WTC11 (cell line): ENCODE measurements around the gene EME2.

Experiments used
- CTCF ChIP-seq: fragments of 200-600 bp; IDR thresholded peaks from 2 replicates; pipeline ENCODE4 v1.8.0; 2022; ENCODE audit warnings: antibody characterized with exemption
- ESRRA ChIP-seq: sonication (generic); formaldehyde crosslinking; IDR thresholded peaks from 2 replicates; pipeline ENCODE4 v1.8.1; 2022; ENCODE audit warnings: mild to moderate bottlenecking, missing genetic modification reagents, borderline replicate concordance
- HMGXB4 ChIP-seq: sonication (generic); formaldehyde crosslinking; IDR thresholded peaks from 2 replicates; pipeline ENCODE4 v1.8.1; 2023; ENCODE audit warnings: mild to moderate bottlenecking, moderate library complexity, missing genetic modification reagents
- KAT7 ChIP-seq: sonication (generic); formaldehyde crosslinking; IDR thresholded peaks from 2 replicates; pipeline ENCODE4 v1.8.1; 2023; ENCODE audit warnings: missing genetic modification reagents, mild to moderate bottlenecking, borderline replicate concordance
- PRRX2 ChIP-seq: fragments of 250-450 bp; sonication (Bioruptor Pico); IDR thresholded peaks from 2 replicates; pipeline ENCODE4 v1.8.0; 2021; ENCODE audit warnings: mild to moderate bottlenecking
- USF2 ChIP-seq: sonication (generic); formaldehyde crosslinking; IDR thresholded peaks from 2 replicates; pipeline ENCODE4 v1.8.1; 2023; ENCODE audit warnings: mild to moderate bottlenecking, missing genetic modification reagents, moderate library complexity
- ZBTB43 ChIP-seq: sonication (generic); formaldehyde crosslinking; IDR thresholded peaks from 2 replicates; pipeline ENCODE4 v1.8.1; 2023; ENCODE audit warnings: mild to moderate bottlenecking, missing genetic modification reagents
- ZMAT4 ChIP-seq: fragments of 250-450 bp; sonication (Bioruptor Pico); IDR thresholded peaks from 2 replicates; pipeline ENCODE4 v1.9.0; 2021; ENCODE audit warnings: mild to moderate bottlenecking
- ZNF138 ChIP-seq: sonication (generic); formaldehyde crosslinking; conservative IDR thresholded peaks from 2 replicates; pipeline ENCODE4 v1.8.1; 2022; ENCODE audit warnings: mild to moderate bottlenecking, moderate library complexity, missing genetic modification reagents
- ZNF263 ChIP-seq: sonication (generic); formaldehyde crosslinking; IDR thresholded peaks from 2 replicates; pipeline ENCODE4 v1.8.1; 2022; ENCODE audit warnings: low read depth, mild to moderate bottlenecking, moderate library complexity, missing genetic modification reagents
- ZNF512 ChIP-seq: sonication (generic); formaldehyde crosslinking; IDR thresholded peaks from 2 replicates; pipeline ENCODE4 v1.8.1; 2022; ENCODE audit warnings: missing genetic modification reagents, borderline replicate concordance

GRCh38 chr16:1732071-1732470 is 40.5 kb upstream of the EME2 start:
- TF ChIP-seq CTCF = no peak
- no peak for TF ChIP-seq PRRX2 (CRISPR knock-in tag)
- TF ChIP-seq ZMAT4 (CRISPR knock-in tag) = no peak
- no peak for TF ChIP-seq KAT7 (CRISPR knock-in tag)
- TF ChIP-seq ZNF512 (CRISPR knock-in tag) = no peak
- no peak for TF ChIP-seq ZBTB43 (CRISPR knock-in tag)
- no peak for TF ChIP-seq USF2 (CRISPR knock-in tag)
- TF ChIP-seq ESRRA (CRISPR knock-in tag) = no peak
- TF ChIP-seq ZNF138 = no peak
- TF ChIP-seq ZNF263 (CRISPR knock-in tag) = no peak
- no peak for TF ChIP-seq HMGXB4 (CRISPR knock-in tag)
